Type B pancreatic cell (in vitro differentiated cells): ENCODE measurements around the gene CHD5. TPM values are rescaled to one million over a fixed set of nuclear protein-coding genes. Genes with fewer than 3 reads are reported as not detected.

ENCODE experiments used
- DNase-seq: peaks from one replicate; pipeline ENCODE4 v3.0.0; 2021; ENCODE audit warnings: mixed read lengths; ENCODE audit not compliant: unreplicated experiment; ENCODE audit errors: extremely low spot score
- H3K27ac Mint-ChIP-seq: 2 replicates; pipeline ENCODE4 v1.8.0; 2021; ENCODE audit warnings: mild to moderate bottlenecking, mixed read lengths
- H3K27me3 Mint-ChIP-seq: 2 replicates; pipeline ENCODE4 v1.8.0; 2021; ENCODE audit warnings: mixed read lengths
- H3K36me3 Mint-ChIP-seq: 2 replicates; pipeline ENCODE4 v1.8.0; 2021; ENCODE audit warnings: mixed read lengths
- H3K4me1 Mint-ChIP-seq: one replicate; pipeline ENCODE4 v1.8.0; 2021; ENCODE audit warnings: mixed read lengths; ENCODE audit not compliant: unreplicated experiment
- H3K4me3 Mint-ChIP-seq: 2 replicates; pipeline ENCODE4 v1.8.0; 2021; ENCODE audit warnings: mild to moderate bottlenecking, mixed read lengths
- H3K9me3 Mint-ChIP-seq: 2 replicates; pipeline ENCODE4 v1.8.0; 2021; ENCODE audit warnings: mixed read lengths
- CTCF ChIP-seq: fragments of 200-600 bp; sonication (generic); conservative IDR thresholded peaks from 2 replicates; pipeline ENCODE4 v1.5.0; 2021; ENCODE audit warnings: antibody characterized with exemption, mild to moderate bottlenecking
- total RNA-seq: library from RNA; stranded (reverse); gene quantifications from 2 replicates; pipeline ENCODE4 v1.2.1, GENCODE V29; 2021; ENCODE audit warnings: low replicate concordance

Gene CHD5
- total RNA-seq, 1 donor from 2014 or later: 0.70 TPM

GRCh38 chr1:6100861-6101783 is 79.0 kb downstream of the CHD5 start:
- peaks cover 9% of the 10 kb centered on the region for H3K4me1 Mint-ChIP-seq
- no peak for DNase-seq
- peaks cover 2% of the 10 kb centered on the region for H3K27me3 Mint-ChIP-seq
- no peak for TF ChIP-seq CTCF
- H3K4me3 Mint-ChIP-seq: no peak overlapping the region
- H3K9me3 Mint-ChIP-seq: no peaks in the 10 kb centered on the region
- no peaks in the 10 kb centered on the region for H3K36me3 Mint-ChIP-seq
- no peak overlapping the region for H3K27ac Mint-ChIP-seq

DNA sequence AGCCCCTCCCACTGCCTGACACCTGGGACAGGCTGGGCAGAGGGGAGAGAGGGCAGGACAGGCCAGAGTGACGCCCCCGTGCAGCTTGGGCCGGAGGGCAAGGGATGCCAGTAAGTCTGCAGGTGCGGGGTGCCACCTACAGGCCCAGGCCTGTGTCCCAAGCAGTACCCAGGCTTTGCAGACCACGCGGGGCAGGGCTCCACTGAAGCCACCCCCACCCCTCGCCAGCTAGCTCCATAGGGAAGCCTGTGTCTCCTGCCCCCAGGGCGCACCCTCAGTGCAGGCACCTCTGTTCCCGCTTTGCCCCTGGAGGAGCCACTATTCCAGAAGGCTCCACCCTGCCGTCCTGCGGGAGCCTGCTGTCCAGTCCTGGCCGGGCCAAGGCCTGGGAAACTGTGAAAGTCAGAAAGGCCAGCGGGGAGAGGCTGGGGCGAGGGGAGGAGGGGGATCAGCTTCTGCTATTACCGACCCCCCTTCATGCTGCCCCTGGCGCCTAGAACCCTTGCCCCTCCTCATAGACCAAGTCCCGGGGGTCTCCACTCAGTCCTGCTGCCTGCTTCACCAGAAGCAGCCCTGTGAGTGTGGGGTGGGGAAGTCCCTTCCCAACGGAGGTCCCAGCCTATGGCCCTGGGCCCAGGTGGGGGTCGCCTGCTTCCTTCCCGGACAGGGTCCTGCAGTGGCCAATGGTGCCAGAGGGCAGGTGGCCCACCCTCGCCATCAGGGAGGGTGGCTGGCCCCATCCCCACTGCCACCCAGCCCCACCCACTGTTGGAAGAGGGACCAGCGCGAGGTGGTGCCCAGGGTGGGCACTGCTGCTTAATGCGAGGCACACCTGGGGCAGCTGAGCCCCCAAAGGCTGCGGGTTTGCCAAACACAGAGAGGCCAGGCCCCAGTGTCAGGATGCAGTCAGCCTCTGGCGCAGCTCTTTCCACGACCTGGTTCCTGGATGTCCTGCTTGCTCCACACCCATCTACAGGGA is 80.0 kb downstream of the CHD5 start:
- no peaks in the 10 kb centered on the region for H3K9me3 Mint-ChIP-seq
- no peaks in the 10 kb centered on the region for H3K36me3 Mint-ChIP-seq
- H3K4me3 Mint-ChIP-seq: no peak overlapping the region
- H3K27ac Mint-ChIP-seq: no peak overlapping the region
- DNase-seq: no peak
- peaks cover 2% of the 10 kb centered on the region for H3K27me3 Mint-ChIP-seq
- H3K4me1 Mint-ChIP-seq: peaks cover 9% of the 10 kb centered on the region
- no peak for TF ChIP-seq CTCF

GRCh38 chr1:6099297-6099696 is 80.8 kb downstream of the CHD5 start:
- Mint-ChIP-seq H3K27me3 (peaks cover 2% of the 10 kb centered on the region), H3K36me3 (no peaks in the 10 kb centered on the region), H3K4me3 (no peak overlapping the region), H3K27ac (no peak overlapping the region), H3K9me3 (no peaks in the 10 kb centered on the region), H3K4me1 (peaks cover 9% of the 10 kb centered on the region)
- TF ChIP-seq CTCF: no peak
- no peak for DNase-seq

GRCh38 chr1:6098303-6099215 is 81.6 kb downstream of the CHD5 start:
- DNase-seq: no peak
- no peaks in the 10 kb centered on the region for H3K36me3 Mint-ChIP-seq
- H3K4me1 Mint-ChIP-seq: peaks cover 14% of the 10 kb centered on the region
- no peak for TF ChIP-seq CTCF
- H3K4me3 Mint-ChIP-seq: no peak overlapping the region
- peaks cover 5% of the 10 kb centered on the region for H3K27me3 Mint-ChIP-seq
- H3K27ac Mint-ChIP-seq: no peak overlapping the region
- no peaks in the 10 kb centered on the region for H3K9me3 Mint-ChIP-seq

GRCh38 chr1:6097824-6098223 is 82.3 kb downstream of the CHD5 start:
- Mint-ChIP-seq H3K36me3 (no peaks in the 10 kb centered on the region), H3K9me3 (no peaks in the 10 kb centered on the region), H3K4me1 (peaks cover 14% of the 10 kb centered on the region), H3K27ac (no peak overlapping the region), H3K27me3 (peaks cover 5% of the 10 kb centered on the region), H3K4me3 (no peak overlapping the region)
- no peak for DNase-seq
- TF ChIP-seq CTCF: no peak
